HG03571 (cell line): ENCODE data around the gene ZFAND2B.
"Not testable (repeated sequence)": the region's sequence is repeated elsewhere in the genome, so short reads cannot be mapped to it uniquely, and the experiment has no call there.

ENCODE experiments used
- ATAC-seq: cut with Tn5 transposase; IDR thresholded peaks from one replicate; pipeline ENCODE4 v1.9.1; 2021; ENCODE audit not compliant: unreplicated experiment

The ZFAND2B gene

GRCh38 chr2:219250049-219250781, 43.6 kb downstream of the ZFAND2B start:
- no peak for ATAC-seq

DNA sequence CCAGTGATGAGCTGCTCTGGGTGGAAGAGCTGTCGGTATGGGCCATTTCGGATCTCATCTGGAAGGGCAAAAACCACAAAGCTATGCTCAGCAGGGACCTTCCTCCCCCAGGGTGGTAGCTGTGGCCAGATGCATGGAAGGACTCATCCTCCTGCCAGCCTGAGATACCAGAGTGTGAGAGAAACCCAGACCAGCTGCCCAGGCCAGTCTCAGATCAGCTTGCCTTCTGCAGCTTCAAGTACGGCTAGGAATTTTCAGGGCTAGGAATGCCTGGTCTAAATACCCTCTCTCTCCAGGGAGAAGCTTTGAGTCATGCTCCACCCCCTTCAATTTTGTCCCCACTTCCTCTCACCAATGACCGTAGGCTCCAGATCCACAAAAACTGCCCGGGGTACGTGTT, 45.1 kb downstream of the ZFAND2B start:
- ATAC-seq = no peak

GRCh38 chr2:219252084-219252483, 45.5 kb downstream of the ZFAND2B start:
- ATAC-seq = no peak

GRCh38 chr2:219252570-219252899, 46.0 kb downstream of the ZFAND2B start:
- no peak for ATAC-seq

- peak; percentile 5 for ATAC-seq
Measured at GRCh38 chr2:219252900-219253752, 46.5 kb downstream of the ZFAND2B start, which contains the start of gene TUBA4B. TSS of gene TUBA4B (plus strand) at chr2:219253243. CDS start at chr2:219253408, 165 bp downstream.

GRCh38 chr2:219253753-219254589, 47.4 kb downstream of the ZFAND2B start, which contains the start of gene TUBA4A:
TSS of gene TUBA4A (minus strand) at chr2:219253918. CDS start at chr2:219253858, 60 bp downstream.
- peak; percentile 49 for ATAC-seq

DNA sequence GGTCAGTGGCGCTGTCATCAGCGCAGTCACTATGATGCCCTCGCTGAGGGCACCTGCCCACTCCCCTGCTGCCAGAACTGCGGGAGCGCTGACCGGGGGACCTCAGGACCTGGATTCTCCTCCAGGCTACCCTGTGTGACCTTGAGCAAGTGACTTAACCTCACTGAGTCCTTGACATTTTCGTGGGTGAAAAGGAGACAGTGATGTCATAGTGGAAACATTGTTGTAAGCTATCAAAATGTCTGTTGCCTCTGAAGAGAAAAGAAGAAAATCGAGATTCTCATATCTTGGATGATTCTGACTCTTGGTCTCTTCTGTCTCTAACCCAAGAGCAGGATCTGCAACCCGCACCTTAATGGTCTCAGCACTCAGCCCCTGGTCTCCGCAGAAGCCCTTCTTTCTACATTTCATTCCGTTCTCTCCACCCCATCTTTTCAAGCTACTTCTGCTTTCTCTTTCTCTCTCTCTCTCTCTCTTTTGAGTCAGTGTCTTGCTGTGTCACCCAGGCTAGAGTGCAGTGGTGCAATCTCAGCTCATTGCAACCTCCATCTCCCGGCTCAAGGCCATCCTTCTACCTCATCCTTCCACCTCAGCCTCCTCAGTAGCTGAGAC, 48.1 kb downstream of the ZFAND2B start:
- ATAC-seq = peak; percentile 15

- ATAC-seq = not testable (repeated sequence)
Measured at GRCh38 chr2:219258942-219259341, 52.4 kb downstream of the ZFAND2B start.
